ENCODE data around the gene OR4B1.

- no peak for TF ChIP-seq POLR2A (IDR thresholded peaks at IDR 0.05)
- no peak for TF ChIP-seq CTCF (IDR thresholded peaks at IDR 0.05)
Measured at GRCh38 chr11:48182860-48183526, 33.6 kb upstream of the OR4B1 start.

All from tibial nerve (tissue), 3 donors.